ENCODE data around the gene PUM1. TPM values are rescaled to one million over a fixed set of nuclear protein-coding genes. Genes with fewer than 3 reads are reported as not detected.

The PUM1 gene
- total and polyA plus RNA-seq, 2 experiments from 2014 or later, result 68.6 to 97.4 TPM

DNA sequence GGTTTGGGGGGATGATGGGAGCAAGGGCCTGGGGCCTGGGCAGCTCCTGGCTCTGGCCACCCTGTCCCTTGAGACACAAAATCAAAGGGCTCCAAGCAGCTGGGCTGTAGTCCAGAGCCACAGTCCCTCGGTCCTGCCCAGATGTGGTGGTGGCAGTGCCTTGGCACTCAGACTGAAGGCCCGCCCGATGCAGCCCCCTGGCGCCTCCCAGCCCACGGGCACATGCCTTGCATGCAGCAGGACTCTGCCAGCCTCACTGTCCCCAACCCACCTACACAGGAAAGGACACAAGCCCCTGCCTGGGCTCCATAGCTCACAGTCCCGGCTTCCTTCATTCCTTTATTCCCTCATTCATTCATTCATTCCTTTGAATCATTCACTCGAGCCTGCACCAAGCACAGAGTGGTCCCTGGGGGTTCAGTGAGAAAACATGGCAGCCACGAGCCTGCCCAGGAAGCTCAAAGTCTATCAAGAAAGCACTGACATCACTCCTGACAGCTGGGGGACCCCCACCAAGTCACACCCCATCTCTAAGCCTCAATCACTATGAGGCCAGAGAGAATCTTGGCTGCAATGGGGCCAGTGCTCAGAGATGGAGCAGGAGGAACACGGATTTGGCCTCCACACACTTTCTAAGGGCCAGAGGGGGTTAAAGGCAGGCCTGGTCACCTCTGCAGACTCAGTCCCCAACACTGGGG lies 162.8 kb downstream of the PUM1 start:
- Histone ChIP-seq H4K20me1 (ENCODE audit: insufficient read depth, poor library complexity, severe bottlenecking) (peaks cover 2% of the 10 kb centered on the region), H3K9me3 (ENCODE audit: low read depth) (no peaks in the 10 kb centered on the region), H3K79me2 (peaks cover 55% of the 10 kb centered on the region), H3K4me1 (ENCODE audit: insufficient read depth) (peaks cover 13% of the 10 kb centered on the region), H3K4me2 (no peak overlapping the region), H3K27me3 (no peaks in the 10 kb centered on the region), H3K27ac (no peak overlapping the region), H3K36me3 (replicated peaks; ENCODE audit: insufficient read depth, low read depth) (no peaks in the 10 kb centered on the region), H3K9me2 (replicated peaks; ENCODE audit: insufficient read depth) (no peaks in the 10 kb centered on the region), H3K4me3 (no peak overlapping the region), H2AFZ (no peak overlapping the region)
- TF ChIP-seq, protein P1, sequence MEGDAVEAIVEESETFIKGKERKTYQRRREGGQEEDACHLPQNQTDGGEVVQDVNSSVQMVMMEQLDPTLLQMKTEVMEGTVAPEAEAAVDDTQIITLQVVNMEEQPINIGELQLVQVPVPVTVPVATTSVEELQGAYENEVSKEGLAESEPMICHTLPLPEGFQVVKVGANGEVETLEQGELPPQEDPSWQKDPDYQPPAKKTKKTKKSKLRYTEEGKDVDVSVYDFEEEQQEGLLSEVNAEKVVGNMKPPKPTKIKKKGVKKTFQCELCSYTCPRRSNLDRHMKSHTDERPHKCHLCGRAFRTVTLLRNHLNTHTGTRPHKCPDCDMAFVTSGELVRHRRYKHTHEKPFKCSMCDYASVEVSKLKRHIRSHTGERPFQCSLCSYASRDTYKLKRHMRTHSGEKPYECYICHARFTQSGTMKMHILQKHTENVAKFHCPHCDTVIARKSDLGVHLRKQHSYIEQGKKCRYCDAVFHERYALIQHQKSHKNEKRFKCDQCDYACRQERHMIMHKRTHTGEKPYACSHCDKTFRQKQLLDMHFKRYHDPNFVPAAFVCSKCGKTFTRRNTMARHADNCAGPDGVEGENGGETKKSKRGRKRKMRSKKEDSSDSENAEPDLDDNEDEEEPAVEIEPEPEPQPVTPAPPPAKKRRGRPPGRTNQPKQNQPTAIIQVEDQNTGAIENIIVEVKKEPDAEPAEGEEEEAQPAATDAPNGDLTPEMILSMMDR (IDR thresholded peaks at IDR 0.05; ENCODE audit: poor library complexity), result no peak
- TF ChIP-seq EZH2phosphoT487 (IDR thresholded peaks at IDR 0.05; ENCODE audit: low read depth, severe bottlenecking, unreplicated experiment), result no peak
- no peak for TF ChIP-seq EZH2 (IDR thresholded peaks at IDR 0.05; ENCODE audit: borderline replicate concordance)
- 83% methylated on average over 9 of the region's 9 CpGs for WGBS (ENCODE audit: low lambda C conversion rate, missing lambda C conversion rate)
- no peak for DNase-seq (ENCODE audit: low spot score)

DNA sequence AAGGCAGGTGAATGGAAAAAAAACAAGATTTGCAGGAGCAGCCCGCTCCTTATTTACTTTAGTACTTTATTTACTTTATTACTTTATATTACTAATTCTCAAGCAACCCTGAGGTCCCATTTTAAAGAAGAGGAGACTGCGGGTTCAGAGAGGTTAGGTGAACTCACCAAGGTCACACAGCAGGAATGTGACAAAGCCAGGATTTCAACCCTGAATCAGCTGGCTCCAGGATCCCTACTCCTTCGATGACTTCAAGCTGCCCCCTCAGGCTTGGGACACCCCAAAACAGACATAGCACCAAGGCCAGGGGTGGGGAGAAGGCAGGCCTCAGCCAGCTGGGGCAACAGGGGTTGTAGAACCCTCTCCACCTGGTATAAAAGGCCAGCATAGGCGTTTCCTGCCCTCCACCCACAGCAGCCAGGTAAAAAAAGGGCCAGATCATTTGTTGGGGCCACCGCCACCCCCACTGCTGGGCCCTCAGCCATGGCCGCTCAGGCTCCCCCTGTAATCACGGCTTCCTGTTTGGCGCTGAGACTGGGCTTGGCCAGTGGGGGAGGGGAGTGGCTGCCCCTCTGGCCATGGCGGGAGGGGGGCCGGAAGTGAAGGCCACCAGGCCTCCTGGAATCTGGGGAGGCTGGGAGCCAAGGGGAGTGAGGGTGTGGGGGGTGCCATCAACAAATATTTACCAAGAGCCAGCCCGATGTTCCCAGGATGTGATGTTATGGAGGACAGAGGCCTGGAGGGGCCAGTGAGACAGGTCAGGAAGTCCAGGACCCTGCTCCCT lies 163.5 kb downstream of the PUM1 start:
- Histone ChIP-seq H3K27ac (no peak overlapping the region), H3K4me1 (ENCODE audit: insufficient read depth) (peaks cover 8% of the 10 kb centered on the region), H2AFZ (no peak overlapping the region), H3K9me2 (replicated peaks; ENCODE audit: insufficient read depth) (no peaks in the 10 kb centered on the region), H3K27me3 (no peaks in the 10 kb centered on the region), H3K79me2 (peaks cover 48% of the 10 kb centered on the region), H3K4me2 (no peak overlapping the region), H4K20me1 (ENCODE audit: insufficient read depth, poor library complexity, severe bottlenecking) (peaks cover 5% of the 10 kb centered on the region), H3K36me3 (replicated peaks; ENCODE audit: insufficient read depth, low read depth) (no peaks in the 10 kb centered on the region), H3K9me3 (ENCODE audit: low read depth) (no peaks in the 10 kb centered on the region), H3K4me3 (no peak overlapping the region)
- WGBS (ENCODE audit: low lambda C conversion rate, missing lambda C conversion rate), result 63% methylated on average over 11 of the region's 11 CpGs
- TF ChIP-seq EZH2phosphoT487 (IDR thresholded peaks at IDR 0.05; ENCODE audit: low read depth, severe bottlenecking, unreplicated experiment), result no peak
- no peak for TF ChIP-seq EZH2 (IDR thresholded peaks at IDR 0.05; ENCODE audit: borderline replicate concordance)
- TF ChIP-seq, protein P1 (IDR thresholded peaks at IDR 0.05; ENCODE audit: poor library complexity), result no peak
- DNase-seq (ENCODE audit: low spot score), result no peak

DNA sequence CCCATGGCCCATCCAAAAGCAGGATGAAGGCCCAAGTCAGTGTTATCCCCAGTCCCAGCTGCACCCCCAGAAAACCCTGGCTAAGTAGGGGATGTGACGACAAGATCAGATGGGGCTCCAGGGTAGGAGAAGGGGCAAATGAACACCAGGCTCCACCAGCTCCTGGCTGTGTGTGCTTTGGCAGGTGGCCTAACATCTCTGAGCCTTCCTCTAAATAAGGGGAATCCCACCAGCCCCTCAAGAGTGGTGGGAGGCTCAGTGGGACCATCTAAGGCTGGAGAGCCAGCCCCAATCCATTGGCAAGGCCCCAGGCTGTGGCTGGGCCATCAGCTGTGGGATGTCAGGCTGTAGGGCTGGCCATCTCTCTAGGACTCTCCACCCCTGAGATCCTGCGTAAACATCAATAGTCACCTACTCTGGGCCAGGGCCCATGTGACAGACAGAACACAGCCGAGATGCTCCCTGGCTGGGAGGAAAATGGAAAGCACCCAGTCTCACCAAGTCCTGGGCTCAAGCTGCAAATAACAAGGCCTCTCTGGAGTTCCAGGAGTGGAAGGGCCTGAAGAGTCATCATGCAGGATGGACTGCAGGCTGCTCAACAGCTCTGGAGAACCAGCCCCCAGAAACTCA lies 164.5 kb downstream of the PUM1 start:
- Histone ChIP-seq H3K36me3 (replicated peaks; ENCODE audit: insufficient read depth, low read depth) (no peaks in the 10 kb centered on the region), H3K79me2 (peaks cover 44% of the 10 kb centered on the region), H3K9me3 (ENCODE audit: low read depth) (no peaks in the 10 kb centered on the region), H3K9me2 (replicated peaks; ENCODE audit: insufficient read depth) (no peaks in the 10 kb centered on the region), H2AFZ (no peak overlapping the region), H3K27ac (no peak overlapping the region), H3K4me1 (ENCODE audit: insufficient read depth) (peaks cover 10% of the 10 kb centered on the region), H3K27me3 (no peaks in the 10 kb centered on the region), H4K20me1 (ENCODE audit: insufficient read depth, poor library complexity, severe bottlenecking) (peaks cover 3% of the 10 kb centered on the region), H3K4me3 (no peak overlapping the region), H3K4me2 (no peak overlapping the region)
- TF ChIP-seq EZH2phosphoT487 (IDR thresholded peaks at IDR 0.05; ENCODE audit: low read depth, severe bottlenecking, unreplicated experiment) (no peak), EZH2 (IDR thresholded peaks at IDR 0.05; ENCODE audit: borderline replicate concordance) (no peak)
- TF ChIP-seq, protein P1 (IDR thresholded peaks at IDR 0.05; ENCODE audit: poor library complexity), result no peak
- DNase-seq (ENCODE audit: low spot score), result no peak
- 87% methylated on average over 3 of the region's 3 CpGs for WGBS (ENCODE audit: low lambda C conversion rate, missing lambda C conversion rate)
